GM18951 (cell line): ENCODE results near the gene PRRC2B.
A peak's percentile ranks its signal among the peaks of the same experiment; 100 is the strongest.
"Not testable (repeated sequence)": the region's sequence is repeated elsewhere in the genome, so short reads cannot be mapped to it uniquely, and the experiment has no call there.

ENCODE experiments used
- POLR2A ChIP-seq: IDR thresholded peaks from 4 replicates; pipeline ENCODE4 v1.6.1; 2011; ENCODE audit warnings: mild to moderate bottlenecking; ENCODE audit not compliant: insufficient read length, insufficient read depth; ENCODE audit errors: extremely low read depth
- in situ Hi-C: fragments of 300-500 bp; cut with MboI; formaldehyde crosslinking; loops from one replicate; pipeline ENCODE4 v1.12.0; 2022; ENCODE audit warnings: low sequenced_read_pairs, mixed read lengths, inconsistent platforms; ENCODE audit not compliant: unreplicated experiment

The PRRC2B gene

DNA sequence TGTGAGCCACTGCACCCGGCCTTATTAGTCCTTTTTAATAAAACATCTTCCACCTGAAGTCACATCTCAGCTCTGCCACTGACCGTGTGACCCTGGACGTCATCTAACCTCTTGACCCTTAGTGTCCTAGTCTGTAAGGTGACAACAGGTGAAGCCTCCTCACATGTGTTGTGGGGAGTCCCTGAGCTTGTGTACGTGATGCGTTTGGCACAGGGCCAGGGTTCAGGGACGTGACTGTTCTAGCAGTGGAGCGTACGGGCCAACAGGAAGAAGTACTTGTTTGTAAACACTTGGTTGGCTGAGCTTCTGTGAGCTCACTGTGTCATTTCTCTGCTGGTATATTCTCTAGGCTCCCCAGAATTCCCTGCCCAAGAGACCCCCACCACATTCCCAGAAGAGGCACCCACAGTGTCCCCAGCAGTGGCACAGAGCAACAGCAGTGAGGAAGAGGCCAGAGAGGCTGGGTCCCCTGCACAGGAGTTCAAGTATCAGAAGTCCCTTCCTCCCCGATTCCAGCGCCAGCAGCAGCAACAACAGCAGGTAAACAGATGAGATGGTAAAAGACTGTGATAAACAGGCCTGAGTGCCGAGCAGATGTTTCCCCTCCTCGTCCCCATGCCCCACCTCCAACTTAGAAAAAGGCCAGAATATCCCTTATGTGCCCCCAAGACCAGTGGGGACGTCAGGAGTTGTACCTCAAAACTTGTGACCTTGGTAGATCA is 73.5 kb downstream of the PRRC2B start:
- in situ Hi-C loops, result no loop called here
- TF ChIP-seq POLR2A, result no peak

DNA sequence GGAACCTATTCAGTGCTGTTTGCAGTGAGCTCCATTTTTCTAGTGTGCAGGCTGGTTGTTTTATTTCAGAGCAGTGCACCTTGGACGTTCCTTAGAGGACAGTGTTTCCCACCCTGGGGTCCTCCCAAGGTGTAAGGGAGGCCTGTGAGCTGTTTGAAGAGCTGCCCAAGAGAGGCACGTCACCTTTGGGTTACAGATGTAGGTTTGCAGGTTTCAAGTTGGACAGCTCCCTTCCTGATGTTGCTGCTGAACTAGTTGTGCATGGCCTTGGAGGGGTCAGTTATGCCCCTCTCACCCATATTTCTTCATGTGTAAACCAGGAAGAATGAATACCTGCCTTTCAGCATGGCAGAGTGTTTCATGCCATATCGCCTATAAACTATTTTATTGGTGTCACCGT is 74.1 kb downstream of the PRRC2B start:
- in situ Hi-C loops, result no loop called here
- no peak for TF ChIP-seq POLR2A

DNA sequence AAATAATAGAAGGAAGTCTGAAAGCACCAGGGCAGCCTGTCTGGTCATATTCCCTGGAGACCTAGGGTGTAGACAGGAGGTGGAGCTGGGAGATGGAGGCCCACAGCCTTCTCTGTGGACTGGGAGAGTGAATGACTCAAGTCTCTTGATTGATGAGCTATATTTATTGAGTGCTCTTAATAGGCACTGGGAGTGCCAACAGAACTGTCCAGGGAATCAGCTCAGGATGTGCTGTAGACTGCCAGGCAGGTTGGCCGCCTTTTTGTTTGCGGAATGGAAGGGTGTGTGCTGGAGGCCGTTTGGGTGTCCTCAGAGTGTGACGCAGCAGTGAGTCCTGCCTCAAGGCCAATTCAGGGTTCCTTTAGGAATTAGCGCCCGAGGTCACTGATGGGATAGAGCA is 75.5 kb downstream of the PRRC2B start:
- TF ChIP-seq POLR2A, result no peak
- in situ Hi-C loops, result no loop called here

DNA sequence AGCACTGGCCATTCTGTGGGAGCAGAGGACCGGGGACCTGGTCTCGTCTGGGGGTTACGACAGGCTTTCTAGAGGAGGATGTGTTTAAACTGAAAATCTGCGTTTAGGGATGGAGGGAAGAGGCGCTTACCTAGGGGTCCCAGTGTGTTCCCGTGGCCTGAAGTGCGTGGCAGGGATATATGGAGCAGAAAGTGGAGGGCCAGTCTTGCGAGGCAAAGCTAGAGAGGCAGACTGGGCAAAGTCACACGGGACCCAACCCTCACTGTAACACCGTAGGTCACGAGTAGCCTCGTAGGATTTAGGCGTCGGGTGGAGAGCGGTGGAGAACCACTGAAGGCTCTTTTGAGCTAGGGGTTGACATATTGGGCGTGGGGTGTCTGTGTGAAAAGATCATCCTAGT is 76.1 kb downstream of the PRRC2B start:
- in situ Hi-C loops, result no loop called here
- TF ChIP-seq POLR2A, result no peak

DNA sequence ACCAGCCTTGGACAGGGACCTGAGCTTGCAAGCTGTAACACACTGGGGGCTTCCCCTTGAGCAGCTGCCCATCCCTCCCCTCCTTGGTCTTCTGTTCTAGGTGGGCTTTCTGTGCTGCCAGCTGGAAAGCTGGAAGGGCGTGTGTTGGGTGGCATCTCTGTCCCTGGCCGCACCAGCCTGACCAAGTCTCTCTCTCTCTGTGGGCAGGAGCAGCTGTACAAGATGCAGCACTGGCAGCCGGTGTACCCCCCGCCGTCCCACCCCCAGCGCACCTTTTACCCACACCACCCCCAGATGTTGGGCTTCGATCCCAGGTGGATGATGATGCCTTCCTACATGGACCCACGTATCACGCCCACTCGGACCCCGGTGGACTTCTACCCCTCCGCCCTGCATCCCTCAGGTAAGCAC is 76.7 kb downstream of the PRRC2B start:
- in situ Hi-C loops, result no loop called here
- TF ChIP-seq POLR2A, result no peak

DNA sequence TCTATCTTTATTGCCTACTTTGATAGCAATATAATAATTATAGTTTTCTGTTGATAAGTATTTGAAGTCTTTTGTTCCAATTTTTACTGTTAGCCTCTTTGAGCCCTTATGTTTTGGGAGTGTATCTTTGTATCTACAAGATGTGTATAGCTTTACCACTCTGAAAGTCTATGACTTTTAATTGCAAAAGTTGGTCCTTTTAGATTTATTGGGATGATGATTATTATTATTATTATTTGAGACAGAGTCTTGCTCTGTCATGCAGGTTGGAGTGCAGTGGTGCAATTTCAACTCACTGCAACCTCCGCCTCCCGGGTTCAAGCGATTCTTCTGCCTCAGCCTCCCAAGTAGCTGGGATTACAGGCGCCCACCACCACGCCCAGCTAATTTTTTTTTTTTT is 78.2 kb downstream of the PRRC2B start:
- in situ Hi-C loops, result not testable (repeated sequence)

DNA sequence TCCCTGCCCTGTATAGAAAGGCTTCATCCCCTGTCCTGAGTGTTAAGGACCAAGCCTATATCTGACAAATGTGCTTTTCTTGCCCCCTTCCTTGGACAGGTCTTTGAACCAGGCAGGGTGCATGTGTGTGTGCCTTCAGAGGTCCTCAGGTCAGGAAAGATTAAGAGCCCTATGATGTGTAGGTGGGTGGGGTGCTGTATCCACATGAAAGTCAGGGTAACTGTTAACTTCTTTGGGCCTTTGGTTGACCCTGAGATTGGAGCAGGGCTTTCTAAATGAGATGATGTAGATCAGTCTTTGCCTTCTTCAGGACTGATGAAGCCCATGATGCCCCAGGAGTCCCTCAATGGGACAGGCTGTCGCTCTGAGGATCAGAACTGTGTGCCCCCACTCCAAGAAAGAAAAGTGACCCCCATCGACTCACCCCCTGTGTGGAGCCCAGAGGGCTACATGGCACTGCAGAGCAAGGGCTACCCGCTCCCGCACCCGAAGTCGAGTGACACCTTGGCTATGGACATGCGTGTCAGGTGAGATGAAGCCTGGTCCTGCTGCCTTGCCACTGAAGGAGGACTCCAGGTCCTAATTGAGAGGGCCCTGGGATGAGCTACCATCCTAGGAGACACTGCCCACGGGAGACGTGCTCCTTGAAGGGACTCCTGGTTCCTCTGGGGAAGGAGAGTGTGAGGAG is 79.5 kb downstream of the PRRC2B start:
- in situ Hi-C loops, result no loop called here
- no peak for TF ChIP-seq POLR2A

DNA sequence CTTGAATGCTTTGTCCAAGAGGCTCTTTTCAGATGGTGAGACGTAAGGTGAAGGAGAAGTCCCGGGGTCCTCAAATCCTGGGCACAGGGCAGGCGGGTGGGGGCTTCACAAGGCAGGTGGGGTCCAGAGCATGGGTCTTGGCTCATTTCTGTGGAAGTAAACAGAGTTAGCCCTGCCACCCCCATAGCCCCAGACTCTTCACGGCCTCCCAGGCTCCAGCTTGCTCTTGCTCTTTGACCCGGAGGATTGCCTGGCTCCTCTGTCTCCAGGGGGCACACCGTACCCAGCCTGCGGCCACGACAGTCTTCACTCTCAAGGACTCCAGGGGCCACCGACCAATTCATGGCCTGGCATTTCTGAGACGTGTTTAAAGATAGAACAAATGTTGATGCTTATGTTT is 80.0 kb downstream of the PRRC2B start:
- no peak for TF ChIP-seq POLR2A
- in situ Hi-C loops, result no loop called here

DNA sequence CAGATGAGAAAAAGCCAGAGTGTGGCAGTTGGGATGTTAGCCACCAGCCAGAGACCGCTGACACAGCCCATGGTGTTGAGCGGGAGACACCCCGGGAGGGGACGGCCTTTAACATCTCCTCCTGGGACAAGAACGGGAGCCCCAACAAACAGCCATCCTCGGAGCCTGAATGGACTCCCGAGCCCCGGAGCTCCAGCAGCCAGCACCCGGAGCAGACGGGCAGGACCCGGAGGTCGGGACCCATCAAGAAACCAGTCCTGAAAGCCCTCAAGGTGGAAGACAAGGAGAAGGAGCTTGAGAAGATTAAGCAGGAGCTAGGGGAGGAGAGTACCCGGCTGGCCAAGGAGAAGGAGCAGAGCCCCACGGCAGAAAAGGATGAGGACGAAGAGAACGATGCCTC is 80.8 kb downstream of the PRRC2B start:
- in situ Hi-C loops, result no loop called here
- TF ChIP-seq POLR2A, result no peak

DNA sequence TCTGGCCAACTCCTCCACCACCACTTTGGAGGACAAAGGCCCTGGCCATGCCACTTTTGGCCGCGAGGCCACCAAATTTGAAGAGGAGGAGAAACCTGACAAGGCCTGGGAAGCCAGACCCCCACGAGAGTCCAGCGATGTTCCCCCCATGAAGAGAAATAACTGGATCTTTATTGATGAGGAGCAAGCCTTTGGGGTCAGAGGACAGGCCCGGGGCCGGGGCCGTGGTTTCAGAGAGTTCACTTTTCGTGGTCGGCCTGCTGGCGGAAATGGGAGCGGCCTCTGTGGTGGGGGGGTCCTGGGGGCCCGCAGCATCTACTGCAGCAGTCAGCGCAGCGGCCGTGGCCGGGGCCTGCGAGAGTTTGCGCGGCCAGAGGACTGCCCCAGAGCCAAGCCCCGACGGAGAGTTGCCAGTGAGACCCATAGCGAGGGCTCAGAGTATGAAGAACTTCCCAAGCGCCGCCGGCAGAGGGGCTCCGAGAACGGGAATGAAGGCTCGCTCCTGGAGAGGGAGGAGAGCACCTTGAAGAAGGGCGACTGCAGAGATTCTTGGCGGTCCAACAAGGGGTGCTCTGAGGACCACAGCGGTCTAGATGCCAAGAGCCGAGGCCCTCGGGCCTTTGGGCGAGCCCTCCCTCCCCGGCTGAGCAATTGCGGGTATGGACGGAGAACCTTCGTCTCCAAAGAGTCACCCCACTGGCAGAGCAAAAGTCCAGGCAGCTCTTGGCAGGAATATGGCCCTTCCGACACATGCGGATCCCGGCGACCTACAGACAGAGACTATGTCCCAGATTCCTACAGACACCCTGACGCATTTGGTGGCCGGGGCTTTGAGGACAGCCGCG is 81.4 kb downstream of the PRRC2B start:
- in situ Hi-C loops, result no loop called here
- TF ChIP-seq POLR2A, result no peak

DNA sequence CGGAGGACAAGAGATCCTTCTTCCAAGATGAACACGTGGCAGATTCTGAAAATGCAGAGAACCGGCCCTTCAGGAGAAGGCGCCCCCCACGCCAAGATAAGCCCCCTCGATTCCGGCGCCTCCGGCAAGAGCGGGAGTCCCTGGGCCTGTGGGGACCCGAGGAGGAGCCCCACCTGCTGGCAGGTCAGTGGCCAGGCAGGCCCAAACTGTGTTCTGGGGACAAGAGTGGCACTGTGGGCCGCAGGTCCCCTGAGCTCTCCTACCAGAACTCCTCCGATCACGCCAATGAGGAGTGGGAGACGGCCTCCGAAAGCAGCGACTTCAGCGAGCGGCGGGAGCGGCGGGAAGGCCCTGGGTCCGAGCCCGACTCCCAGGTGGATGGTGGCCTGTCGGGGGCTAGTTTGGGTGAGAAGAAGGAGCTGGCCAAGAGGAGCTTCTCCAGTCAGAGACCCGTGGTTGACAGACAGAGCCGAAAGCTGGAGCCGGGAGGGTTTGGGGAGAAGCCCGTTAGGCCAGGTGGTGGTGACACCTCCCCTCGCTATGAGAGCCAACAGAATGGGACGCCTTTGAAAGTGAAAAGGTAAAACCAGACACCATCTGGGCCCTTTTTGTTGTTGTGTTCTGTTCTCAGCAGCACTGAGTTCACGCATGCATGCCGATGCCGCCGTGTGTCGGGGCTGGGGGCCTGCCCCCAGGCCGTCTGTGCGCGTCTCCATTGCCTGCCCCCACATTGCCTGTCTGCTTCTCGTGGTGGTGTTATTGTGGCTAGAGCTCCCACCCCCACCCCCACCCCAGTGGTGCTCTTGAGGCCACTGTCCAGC is 82.3 kb downstream of the PRRC2B start:
- in situ Hi-C loops, result no loop called here
- TF ChIP-seq POLR2A, result peak; percentile 20

DNA sequence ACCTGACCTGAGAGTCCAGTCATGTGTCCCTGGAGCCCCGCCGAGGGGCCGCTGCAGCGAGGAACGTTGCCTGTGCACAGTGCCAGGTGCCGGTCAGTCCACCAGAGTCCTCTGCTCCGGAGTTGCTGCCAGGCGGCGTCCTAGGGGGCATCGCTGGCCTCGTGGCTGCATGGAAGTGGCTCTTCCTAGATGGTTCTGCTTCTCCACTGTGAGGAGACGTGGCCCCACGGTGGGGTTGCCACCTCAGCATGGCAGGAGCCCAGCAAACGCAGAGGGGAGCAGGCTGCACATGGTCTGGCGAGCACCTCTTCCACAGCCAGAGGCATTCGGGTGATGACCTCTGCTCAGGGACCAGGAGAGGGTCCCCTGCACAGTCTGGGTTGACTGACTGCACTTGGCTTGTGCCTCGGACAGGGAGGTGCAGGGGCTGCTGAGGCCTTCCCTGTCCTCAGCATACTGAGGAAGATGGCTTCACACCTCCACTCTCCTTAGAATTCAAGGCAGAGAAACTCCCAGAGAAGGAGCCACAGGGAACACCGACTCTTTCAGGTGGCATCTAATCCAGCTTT is 83.0 kb downstream of the PRRC2B start:
- in situ Hi-C loops, result no loop called here

DNA sequence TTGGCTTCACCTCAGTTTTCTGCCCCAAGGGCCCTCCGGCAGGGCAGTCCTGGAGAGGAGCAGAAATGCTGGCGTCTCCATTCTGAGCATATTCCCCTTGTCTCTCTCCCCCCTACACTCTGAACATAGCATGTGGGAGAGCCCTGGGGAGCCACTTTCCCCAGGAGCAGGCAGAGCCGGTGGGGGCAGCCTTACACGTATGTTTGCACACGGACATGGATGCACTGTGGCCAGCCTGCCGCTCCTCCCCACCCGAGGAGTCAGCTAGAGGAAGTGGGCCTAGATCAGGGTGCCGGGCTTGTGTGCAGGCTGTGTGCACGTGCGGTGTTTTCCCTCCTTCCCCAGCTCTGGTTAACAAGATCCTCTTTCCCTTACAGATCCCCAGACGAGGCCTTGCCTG is 83.5 kb downstream of the PRRC2B start:
- in situ Hi-C loops, result no loop called here
- TF ChIP-seq POLR2A, result no peak

More for the DNA sequence above, 83.0 kb downstream of the PRRC2B start:
- no peak for TF ChIP-seq POLR2A
